BLaER1 treated with 17β-estradiol and CSF1 and Interleukin-3, amounts not matched to agents 10 nM and 100 nM (cell line): Measurements from ENCODE around the gene TRPC4AP.

Experiments used
- H3K27ac ChIP-seq, 11 experiments: shearing (Covaris generic); formaldehyde crosslinking; 2 replicates each; pipeline ENCODE4 v1.8.1; 2022
- H3K27me3 ChIP-seq, 11 experiments: shearing (Covaris generic); formaldehyde crosslinking; 2 replicates each; pipeline ENCODE4 v1.8.1; 2022
- H3K36me3 ChIP-seq, 11 experiments: shearing (Covaris generic); formaldehyde crosslinking; 2 replicates each; pipeline ENCODE4 v1.8.1; 2022
- H3K4me1 ChIP-seq, 10 experiments: shearing (Covaris generic); formaldehyde crosslinking; 2 replicates each; pipeline ENCODE4 v1.8.1; 2022
- H3K4me2 ChIP-seq, 11 experiments: shearing (Covaris generic); formaldehyde crosslinking; 2 replicates each; pipeline ENCODE4 v1.8.1; 2022
- H3K4me3 ChIP-seq, 10 experiments: shearing (Covaris generic); formaldehyde crosslinking; 2 replicates each; pipeline ENCODE4 v1.8.1; 2022
- H3K9ac ChIP-seq, 11 experiments: shearing (Covaris generic); formaldehyde crosslinking; 2 replicates each; pipeline ENCODE4 v1.8.1; 2022
- H3K9me3 ChIP-seq, 11 experiments: shearing (Covaris generic); formaldehyde crosslinking; replicated peaks in 1 of 11; 2 replicates each; pipeline ENCODE4 v1.8.1; 2022
- H4K20me1 ChIP-seq, 11 experiments: shearing (Covaris generic); formaldehyde crosslinking; 2 replicates each; pipeline ENCODE4 v1.8.1; 2022
- Cebpa-rat ChIP-seq, 11 experiments: shearing (Covaris generic); IDR thresholded peaks; 2 replicates each; pipeline ENCODE4 v1.8.1; 2022

TRPC4AP gene

GRCh38 chr20:35129647-35130069, 37.1 kb upstream of the TRPC4AP start:
- no peak overlapping the region for H3K4me3 ChIP-seq
- H3K9me3 ChIP-seq = no peaks in the 10 kb centered on the region
- H3K36me3 ChIP-seq = peaks cover 60 to 100% (median 90%) of the 10 kb centered on the region in 11 experiments
- peak overlapping the region in 1 of 11 experiments; percentile 31; a peak in 2 of 22 replicates for H3K4me2 ChIP-seq
- H4K20me1 ChIP-seq = peaks cover 0 to 32% (median 0%) of the 10 kb centered on the region in 11 experiments; a peak in 4 of 22 replicates
- H3K27me3 ChIP-seq = no peaks in the 10 kb centered on the region
- peak overlapping the region in 1 of 11 experiments; percentile 13; a peak in 1 of 22 replicates for H3K27ac ChIP-seq
- H3K9ac ChIP-seq = no peak overlapping the region
- H3K4me1 ChIP-seq = peaks cover 0 to 12% (median 0%) of the 10 kb centered on the region in 10 experiments; a peak in 8 of 20 replicates
- no peak for TF ChIP-seq Cebpa-rat (IDR thresholded peaks at IDR 0.05)

GRCh38 chr20:35125753-35126152, 33.1 kb upstream of the TRPC4AP start:
- H3K36me3 ChIP-seq = peaks cover 58 to 100% (median 90%) of the 10 kb centered on the region in 11 experiments
- TF ChIP-seq Cebpa-rat (IDR thresholded peaks at IDR 0.05) = no peak

GRCh38 chr20:35122756-35123405, 30.3 kb upstream of the TRPC4AP start:
- Histone ChIP-seq H3K9ac (no peak overlapping the region), H3K4me2 (peak overlapping the region in 5 of 11 experiments; percentile 23 to 48 (median 39); a peak in 7 of 22 replicates), H3K9me3 (no peaks in the 10 kb centered on the region), H3K27ac (no peak overlapping the region; a peak in 2 of 22 replicates), H3K4me1 (peaks cover 0 to 43% (median 25%) of the 10 kb centered on the region in 10 experiments; a peak in 14 of 20 replicates), H3K36me3 (peaks cover 69 to 99% (median 89%) of the 10 kb centered on the region in 11 experiments), H4K20me1 (peaks cover 0 to 12% (median 0%) of the 10 kb centered on the region in 11 experiments; a peak in 1 of 22 replicates), H3K27me3 (no peaks in the 10 kb centered on the region), H3K4me3 (no peak overlapping the region)
- TF ChIP-seq Cebpa-rat (IDR thresholded peaks at IDR 0.05) = no peak

More at GRCh38 chr20:35125753-35126152, 33.1 kb upstream of the TRPC4AP start:
- H3K4me2 ChIP-seq = no peak overlapping the region
- H3K4me3 ChIP-seq = no peak overlapping the region
- peaks cover 0 to 39% (median 10%) of the 10 kb centered on the region in 10 experiments; a peak in 12 of 20 replicates for H3K4me1 ChIP-seq
- no peak overlapping the region for H3K27ac ChIP-seq
- H3K27me3 ChIP-seq = no peaks in the 10 kb centered on the region
- H4K20me1 ChIP-seq = peaks cover 0 to 13% (median 0%) of the 10 kb centered on the region in 11 experiments; a peak in 2 of 22 replicates
- no peak overlapping the region for H3K9ac ChIP-seq
- no peaks in the 10 kb centered on the region for H3K9me3 ChIP-seq

- H3K36me3 ChIP-seq = peaks cover 76 to 99% (median 89%) of the 10 kb centered on the region in 11 experiments
These were observed 28.6 kb upstream of the TRPC4AP start for GRCh38 chr20:35121186-35121585.

GRCh38 chr20:35120012-35120701, 27.6 kb upstream of the TRPC4AP start:
- Histone ChIP-seq H3K27ac (peak overlapping the region in 10 of 11 experiments; percentile 34 to 78 (median 70); a peak in 19 of 22 replicates), H4K20me1 (peaks cover 0 to 12% (median 0%) of the 10 kb centered on the region in 11 experiments; a peak in 2 of 22 replicates)

More at GRCh38 chr20:35121186-35121585, 28.6 kb upstream of the TRPC4AP start:
- TF ChIP-seq Cebpa-rat (IDR thresholded peaks at IDR 0.05) = no peak
- H4K20me1 ChIP-seq = peaks cover 0 to 12% (median 0%) of the 10 kb centered on the region in 11 experiments; a peak in 2 of 22 replicates
- no peaks in the 10 kb centered on the region for H3K27me3 ChIP-seq
- H3K4me3 ChIP-seq = no peak overlapping the region
- no peak overlapping the region for H3K9ac ChIP-seq
- H3K4me1 ChIP-seq = peaks cover 0 to 43% (median 25%) of the 10 kb centered on the region in 10 experiments; a peak in 14 of 20 replicates
- peak overlapping the region in 3 of 11 experiments; percentile 53 to 72 (median 56); a peak in 3 of 22 replicates for H3K4me2 ChIP-seq
- H3K9me3 ChIP-seq = no peaks in the 10 kb centered on the region
- H3K27ac ChIP-seq = peak overlapping the region in 5 of 11 experiments; percentile 0 to 78 (median 35); a peak in 4 of 22 replicates

GRCh38 chr20:35117629-35118028, 25.0 kb upstream of the TRPC4AP start:
- no peak overlapping the region for H3K9ac ChIP-seq
- no peak for TF ChIP-seq Cebpa-rat (IDR thresholded peaks at IDR 0.05)
- H3K27ac ChIP-seq = no peak overlapping the region
- H4K20me1 ChIP-seq = peaks cover 0 to 12% (median 0%) of the 10 kb centered on the region in 11 experiments; a peak in 2 of 22 replicates
- H3K36me3 ChIP-seq = peaks cover 69 to 92% (median 83%) of the 10 kb centered on the region in 11 experiments
- H3K4me1 ChIP-seq = peaks cover 0 to 34% (median 22%) of the 10 kb centered on the region in 10 experiments; a peak in 14 of 20 replicates
- no peak overlapping the region for H3K4me3 ChIP-seq
- no peaks in the 10 kb centered on the region for H3K9me3 ChIP-seq
- no peak overlapping the region for H3K4me2 ChIP-seq
- no peaks in the 10 kb centered on the region for H3K27me3 ChIP-seq

More at GRCh38 chr20:35120012-35120701, 27.6 kb upstream of the TRPC4AP start:
- peak overlapping the region in 7 of 11 experiments; percentile 5 to 49 (median 30); a peak in 7 of 22 replicates for H3K9ac ChIP-seq
- peak overlapping the region in 8 of 11 experiments; percentile 15 to 72 (median 54); a peak in 14 of 22 replicates for H3K4me2 ChIP-seq
- no peaks in the 10 kb centered on the region for H3K9me3 ChIP-seq
- TF ChIP-seq Cebpa-rat (IDR thresholded peaks at IDR 0.05) = no peak
- H3K27me3 ChIP-seq = no peaks in the 10 kb centered on the region
- no peak overlapping the region for H3K4me3 ChIP-seq
- H3K36me3 ChIP-seq = peaks cover 80 to 99% (median 90%) of the 10 kb centered on the region in 11 experiments
- H3K4me1 ChIP-seq = peaks cover 0 to 43% (median 25%) of the 10 kb centered on the region in 10 experiments; a peak in 14 of 20 replicates

GRCh38 chr20:35117196-35117595, 24.6 kb upstream of the TRPC4AP start:
- Histone ChIP-seq H3K9ac (no peak overlapping the region), H3K27ac (no peak overlapping the region), H3K27me3 (no peaks in the 10 kb centered on the region), H4K20me1 (peaks cover 0 to 12% (median 0%) of the 10 kb centered on the region in 11 experiments; a peak in 2 of 22 replicates), H3K4me1 (peaks cover 0 to 33% (median 21%) of the 10 kb centered on the region in 10 experiments; a peak in 14 of 20 replicates), H3K9me3 (no peaks in the 10 kb centered on the region), H3K4me3 (no peak overlapping the region), H3K4me2 (no peak overlapping the region), H3K36me3 (peaks cover 65 to 91% (median 82%) of the 10 kb centered on the region in 11 experiments)
- TF ChIP-seq Cebpa-rat (IDR thresholded peaks at IDR 0.05) = no peak

GRCh38 chr20:35116258-35116657, 23.7 kb upstream of the TRPC4AP start:
- Histone ChIP-seq H4K20me1 (peaks cover 0 to 9% (median 0%) of the 10 kb centered on the region in 11 experiments; a peak in 2 of 22 replicates), H3K4me2 (no peak overlapping the region), H3K4me3 (no peak overlapping the region), H3K9ac (no peak overlapping the region), H3K9me3 (no peaks in the 10 kb centered on the region), H3K27me3 (no peaks in the 10 kb centered on the region), H3K27ac (peak overlapping the region in 2 of 11 experiments; percentile 16 to 26; a peak in 1 of 22 replicates), H3K4me1 (peaks cover 0 to 34% (median 19%) of the 10 kb centered on the region in 10 experiments; a peak in 14 of 20 replicates), H3K36me3 (peaks cover 56 to 89% (median 73%) of the 10 kb centered on the region in 11 experiments)
- TF ChIP-seq Cebpa-rat (IDR thresholded peaks at IDR 0.05) = no peak
